ENCODE measurements around the gene TNFSF8. TPM values are rescaled to one million over a fixed set of nuclear protein-coding genes. Genes with fewer than 3 reads are reported as not detected.
A peak's percentile ranks its signal among the peaks of the same experiment; 100 is the strongest.

TNFSF8 gene, protein sequence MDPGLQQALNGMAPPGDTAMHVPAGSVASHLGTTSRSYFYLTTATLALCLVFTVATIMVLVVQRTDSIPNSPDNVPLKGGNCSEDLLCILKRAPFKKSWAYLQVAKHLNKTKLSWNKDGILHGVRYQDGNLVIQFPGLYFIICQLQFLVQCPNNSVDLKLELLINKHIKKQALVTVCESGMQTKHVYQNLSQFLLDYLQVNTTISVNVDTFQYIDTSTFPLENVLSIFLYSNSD
- total RNA-seq, result 1 to 10 TPM in 2 of 9 donors, under 1 TPM in 7; 0.25 to 4.9 (median 0.92) TPM
- under 1 TPM in 1 of 2 donors, not detected in 1; 0.47 TPM for polyA plus RNA-seq
- long read RNA-seq, donor 1, result 0 reads
- long read RNA-seq, donor 2, result 0 reads
- long read RNA-seq, donor 3, result 0 reads

DNA sequence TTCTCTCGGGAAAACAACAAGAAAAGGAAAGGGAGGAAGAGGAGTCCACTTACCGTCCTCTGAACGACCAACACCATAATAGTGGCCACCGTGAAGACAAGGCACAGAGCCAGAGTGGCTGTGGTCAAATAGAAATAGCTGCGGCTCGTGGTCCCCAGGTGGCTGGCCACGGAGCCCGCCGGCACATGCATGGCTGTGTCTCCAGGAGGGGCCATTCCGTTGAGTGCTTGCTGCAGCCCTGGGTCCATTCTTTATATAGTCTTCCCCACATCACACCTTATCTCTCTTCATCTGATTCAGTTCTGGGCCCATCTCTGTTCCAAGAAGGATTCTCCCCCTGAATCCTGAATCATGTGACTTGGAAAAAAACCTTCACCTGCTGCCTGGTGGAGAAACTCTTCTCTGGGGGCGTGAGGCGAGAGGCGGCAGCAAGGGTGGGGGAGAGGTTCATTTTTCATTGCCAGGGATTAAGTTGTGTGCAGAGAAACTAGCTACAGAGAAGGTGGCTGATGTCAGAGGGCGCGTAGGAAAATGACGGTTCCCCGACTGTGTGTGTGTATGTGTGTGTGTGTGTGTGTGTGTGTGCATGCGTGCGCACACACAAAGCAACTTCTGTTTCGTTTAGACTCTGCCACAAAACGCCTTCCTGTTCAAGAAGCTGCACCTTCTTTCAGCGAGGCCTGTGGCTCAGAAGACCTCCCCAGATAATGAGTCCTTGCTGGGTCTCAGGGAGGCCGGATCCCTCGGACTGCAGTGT, at the start of gene TNFSF8:
Gene TNFSF8, minus strand, starts transcription at position 536 of the 757 bp plus-strand sequence. Its CDS starts 288 bp downstream, at position 248.
- DNase-seq (peak in 3 of 5 donors; percentile 18 to 35 (median 31)), ATAC-seq (peak in 3 of 4 donors; percentile 32 to 70 (median 62))
- peaks cover 0 to 15% (median 0%) of the 10 kb centered on the region in 12 donors for H3K4me1 ChIP-seq
- TF ChIP-seq POLR2A (IDR thresholded peaks at IDR 0.05), result no peak
- no peak for TF ChIP-seq CTCF (IDR thresholded peaks at IDR 0.05)
- peak within 1 kb of the TSS in 7 of 12 donors; percentile 21 to 65 (median 43) for H3K4me3 ChIP-seq
- intact Hi-C loops (cut with DNase I), result no loop called here
- no peaks in the 10 kb centered on the region for H3K9me3 ChIP-seq
- WGBS, 4 donors, result 69 to 82% (median 78%) methylated on average over 24 of the region's 24 CpGs
- peaks cover 0 to 25% (median 0%) of the 10 kb centered on the region in 9 donors for H3K27me3 ChIP-seq
- peak within 1 kb of the TSS in 8 of 12 donors; percentile 11 to 92 (median 52) for H3K27ac ChIP-seq
- no peaks in the 10 kb centered on the region for H3K36me3 ChIP-seq

- Histone ChIP-seq H3K4me1 (peaks cover 0 to 11% (median 0%) of the 10 kb centered on the region in 12 donors), H3K4me3 (no peak overlapping the region), H3K27ac (no peak overlapping the region), H3K27me3 (peaks cover 0 to 2% (median 0%) of the 10 kb centered on the region in 9 donors), H3K36me3 (no peaks in the 10 kb centered on the region), H3K9me3 (no peaks in the 10 kb centered on the region)
- TF ChIP-seq CTCF (IDR thresholded peaks at IDR 0.05), result no peak
- TF ChIP-seq POLR2A (IDR thresholded peaks at IDR 0.05), result no peak
- 70 to 83% (median 80%) methylated on average over 2 of the region's 2 CpGs for WGBS, 4 donors
- ATAC-seq (no peak), DNase-seq (no peak)
- intact Hi-C loops (cut with DNase I), result no loop called here
Measured at GRCh38 chr9:114973216-114973615, 42.8 kb upstream of the TNFSF8 start.

GRCh38 chr9:114972510-114973136, 42.2 kb upstream of the TNFSF8 start:
- intact Hi-C loops (cut with DNase I), result no loop called here
- Histone ChIP-seq H3K27ac (no peak overlapping the region), H3K36me3 (no peaks in the 10 kb centered on the region), H3K27me3 (peaks cover 0 to 2% (median 0%) of the 10 kb centered on the region in 9 donors), H3K4me3 (no peak overlapping the region), H3K4me1 (peaks cover 0 to 13% (median 0%) of the 10 kb centered on the region in 12 donors), H3K9me3 (no peaks in the 10 kb centered on the region)
- ATAC-seq, result no peak
- no peak for DNase-seq
- no peak for TF ChIP-seq CTCF (IDR thresholded peaks at IDR 0.05)
- no peak for TF ChIP-seq POLR2A (IDR thresholded peaks at IDR 0.05)
- WGBS, 4 donors, result 64 to 67% (median 66%) methylated on average over 3 of the region's 3 CpGs

Measured in heart left ventricle (tissue), 16 donors.